H1 (cell line): ENCODE data around the gene CHST11. TPM values are rescaled to one million over a fixed set of nuclear protein-coding genes. Genes with fewer than 3 reads are reported as not detected.

Source experiments
- CREB1 ChIP-seq: IDR thresholded peaks from 2 replicates; pipeline ENCODE4 v1.6.1; 2012; ENCODE audit warnings: inconsistent platforms
- GABPA ChIP-seq: IDR thresholded peaks from 2 replicates; pipeline ENCODE4 v1.6.1; 2011; ENCODE audit warnings: mild to moderate bottlenecking, low read length, moderate library complexity, borderline replicate concordance; ENCODE audit not compliant: insufficient read depth
- POLR2AphosphoS5 ChIP-seq: IDR thresholded peaks from 2 replicates; pipeline ENCODE4 v1.6.1; 2011; ENCODE audit warnings: low read depth, low read length
- SP2 ChIP-seq: IDR thresholded peaks from 2 replicates; pipeline ENCODE4 v1.6.1; 2012; ENCODE audit warnings: mild to moderate bottlenecking, low read length, inconsistent platforms
- SP4 ChIP-seq: IDR thresholded peaks from 2 replicates; pipeline ENCODE4 v1.6.1; 2012; ENCODE audit warnings: low read length, inconsistent platforms
- polyA plus RNA-seq, 7 experiments: library from polyadenylated mRNA; depleted of rRNA in 3 of 7; stranded (reverse) in 5 of 7; unstranded in 2 of 7; fragments of >200 nt in 5 of 7; fragments of 200-250 nt in 2 of 7; gene quantifications; 1 replicate in 5 of 7; 2 replicates in 1 of 7; 4 replicates in 1 of 7; pipeline versions ENCODE4 v1.2.1 to v1.2.3, GENCODE V29; 2011 to 2013; ENCODE audit warnings: missing spikeins in 2 of 7, mixed read lengths in 2 of 7
- total RNA-seq: library from RNA; stranded (reverse); fragmentation: NEBNext Ultra II Directional; extraction: Animal tissue kit (Norgen Biotek cat#: 25700); gene quantifications from 2 replicates; pipeline ENCODE4 v1.2.1, GENCODE V29; 2021

The CHST11 gene
- total and polyA plus RNA-seq, 2 of the 8 experiments (the other 6 are each of a cell fraction or from before 2014, with no cell fraction given) = 14.4 to 20.8 TPM

GRCh38 chr12:104750061-104750460 lies 293.3 kb downstream of the CHST11 start (continued):
- no peak for TF ChIP-seq GABPA
- TF ChIP-seq SP4 = no peak
- TF ChIP-seq POLR2AphosphoS5 = no peak
- no peak for TF ChIP-seq CREB1
- TF ChIP-seq SP2 = no peak
